Measurements from ENCODE around the gene TEX2. TPM values are rescaled to one million over a fixed set of nuclear protein-coding genes. Genes with fewer than 3 reads are reported as not detected.

Gene TEX2
- polyA plus RNA-seq, 1 of the 3 experiments (the other 2 are of a cell fraction), result 24.0 TPM

GRCh38 chr17:64133546-64134215, 129.4 kb downstream of the TEX2 start:
- 36% methylated on average over 8 of the region's 8 CpGs for WGBS (ENCODE audit: low lambda C conversion rate)
- Histone ChIP-seq H3K4me2 (no peak overlapping the region), H3K9me2 (no peaks in the 10 kb centered on the region), H3K27me3 (ENCODE audit: insufficient read depth) (no peaks in the 10 kb centered on the region), H3F3A (replicated peaks; ENCODE audit: insufficient read depth) (peaks cover 8% of the 10 kb centered on the region), H3K9ac (no peak overlapping the region), H3K9me3 (no peaks in the 10 kb centered on the region), H4K20me1 (ENCODE audit: insufficient read depth) (no peaks in the 10 kb centered on the region), H3K79me2 (ENCODE audit: insufficient read depth) (peaks cover 7% of the 10 kb centered on the region), H2AFZ (ENCODE audit: low read depth) (no peak overlapping the region), H3K36me3 (replicated peaks in 1 of 2; ENCODE audit: control insufficient read depth in 1 of 2, insufficient read depth in 2 of 2, low read length in 1 of 2) (no peaks in the 10 kb centered on the region), H3K4me1 (ENCODE audit: control insufficient read depth in 1 of 2, insufficient read depth in 2 of 2, low read depth in 1 of 2, low read length in 1 of 2) (peaks cover 3 to 11% of the 10 kb centered on the region in 2 experiments; a peak in 3 of 4 replicates), H3K4me3 (ENCODE audit: low read depth in 2 of 2, low read length in 1 of 2) (no peak overlapping the region), H3K27ac (ENCODE audit: low read depth in 2 of 2, low read length in 1 of 2) (no peak overlapping the region)
- ChIA-PET CTCF (interaction anchor here (0.6 to 29.1 kb wide), 111 partner anchors 9 to 376 kb away, joined by 3 to 810 read pairs (median 6); partner anchors contain the start of genes CD79B, CSHL1, GH1 and ICAM2), POLR2A (interaction anchor here (1.2 to 7.9 kb wide), 2 partner anchors 12 to 105 kb away, joined by 10 to 40 read pairs; no protein-coding TSS in a partner anchor)
- DNase-seq, result peak; percentile 80
- TF ChIP-seq SIN3A (IDR thresholded peaks at IDR 0.05; ENCODE audit: borderline replicate concordance, low read depth, low read length) (no peak), USF1 (IDR thresholded peaks at IDR 0.05; ENCODE audit: borderline replicate concordance, low read depth) (no peak), CTCF (IDR thresholded peaks at IDR 0.05) (peak; percentile 92), NRF1 (IDR thresholded peaks at IDR 0.05; ENCODE audit: low read depth, low read length) (no peak), IRF3 (IDR thresholded peaks at IDR 0.05; ENCODE audit: low read depth, low read length) (no peak), SMC3 (IDR thresholded peaks at IDR 0.05; ENCODE audit: low read depth, low read length) (peak; percentile 85), MAX (IDR thresholded peaks at IDR 0.05; ENCODE audit: low read depth) (no peak), RAD21 (IDR thresholded peaks at IDR 0.05; ENCODE audit: low read length) (peak; percentile 97)

- no peak overlapping the region for H3K4me2 ChIP-seq
- TF ChIP-seq JUND (IDR thresholded peaks at IDR 0.05) (no peak), RFX5 (IDR thresholded peaks at IDR 0.05; ENCODE audit: low read length) (no peak), CHD2 (IDR thresholded peaks at IDR 0.05; ENCODE audit: low read length, partially characterized antibody) (no peak), MXI1 (IDR thresholded peaks at IDR 0.05; ENCODE audit: low read depth, low read length) (no peak)
- 91% methylated on average over 5 of the region's 5 CpGs for WGBS (ENCODE audit: low lambda C conversion rate)
- no peak overlapping the region for H2AFZ ChIP-seq (ENCODE audit: low read depth)
- H3K9me2 ChIP-seq, result no peaks in the 10 kb centered on the region
- no peaks in the 10 kb centered on the region for H3K9me3 ChIP-seq
- H3K9ac ChIP-seq, result no peak overlapping the region
- H3K27ac ChIP-seq (ENCODE audit: low read depth in 2 of 2, low read length in 1 of 2), result no peak overlapping the region
- peaks cover 8% of the 10 kb centered on the region for H3F3A ChIP-seq (replicated peaks; ENCODE audit: insufficient read depth)
- H3K79me2 ChIP-seq (ENCODE audit: insufficient read depth), result peaks cover 25% of the 10 kb centered on the region
- DNase-seq, result no peak
- CTCF ChIA-PET, result interaction anchor here (0.8 to 29.1 kb wide), 22 partner anchors 10 to 288 kb away, joined by 3 to 810 read pairs (median 6); partner anchors contain the start of genes GH1 and ICAM2
- no peaks in the 10 kb centered on the region for H3K36me3 ChIP-seq (replicated peaks in 1 of 2; ENCODE audit: control insufficient read depth in 1 of 2, insufficient read depth in 2 of 2, low read length in 1 of 2)
- H3K27me3 ChIP-seq (ENCODE audit: insufficient read depth), result no peaks in the 10 kb centered on the region
- no peaks in the 10 kb centered on the region for H4K20me1 ChIP-seq (ENCODE audit: insufficient read depth)
- POLR2A ChIA-PET, result interaction anchor here (7.9 kb wide), 1 partner anchor 14 kb away, joined by 40 read pairs; no protein-coding TSS in a partner anchor
- H3K4me1 ChIP-seq (ENCODE audit: control insufficient read depth in 1 of 2, insufficient read depth in 2 of 2, low read depth in 1 of 2, low read length in 1 of 2), result peaks cover 8 to 13% of the 10 kb centered on the region in 2 experiments; a peak in 3 of 4 replicates
- no peak overlapping the region for H3K4me3 ChIP-seq (ENCODE audit: low read depth in 2 of 2, low read length in 1 of 2)
Observed at GRCh38 chr17:64131606-64132270, 131.3 kb downstream of the TEX2 start.
